Testis (tissue), 2 donors: ENCODE results near the gene CCDC89.

Source experiments
- CTCF ChIP-seq, 3 experiments: fragments of 450-650 bp in 2 of 3; fragments of 200-600 bp in 1 of 3; sonication (generic) in 1 of 3; IDR thresholded peaks; one replicate each; pipeline ENCODE4 v1.5.1; 2016 to 2019; ENCODE audit warnings: antibody characterized with exemption in 3 of 3, mild to moderate bottlenecking in 2 of 3, moderate library complexity in 1 of 3
- POLR2A ChIP-seq: fragments of 450-650 bp; IDR thresholded peaks from one replicate; pipeline ENCODE4 v1.6.1; 2017; ENCODE audit warnings: antibody characterized with exemption, mild to moderate bottlenecking, moderate library complexity

GRCh38 chr11:85694385-85694980, 8.5 kb upstream of the CCDC89 start:
- TF ChIP-seq CTCF (IDR thresholded peaks at IDR 0.05), result no peak
- TF ChIP-seq POLR2A, result no peak
